Ishikawa (cell line): ENCODE results near the gene WDR5.

Experiments used
- CEBPB ChIP-seq: IDR thresholded peaks from 2 replicates; pipeline ENCODE4 v1.6.1; 2012
- EGR1 ChIP-seq: IDR thresholded peaks from 2 replicates; pipeline ENCODE4 v1.6.1; 2012
- EP300 ChIP-seq: IDR thresholded peaks from 2 replicates; pipeline ENCODE4 v1.6.1; 2012; ENCODE audit warnings: borderline replicate concordance
- NFIC ChIP-seq: IDR thresholded peaks from 2 replicates; pipeline ENCODE4 v1.6.1; 2012
- RAD21 ChIP-seq: IDR thresholded peaks from 2 replicates; pipeline ENCODE4 v1.6.1; 2012; ENCODE audit warnings: low read depth
- TAF1 ChIP-seq: IDR thresholded peaks from 2 replicates; pipeline ENCODE4 v1.6.1; 2012; ENCODE audit warnings: low read depth, mild to moderate bottlenecking
- TCF12 ChIP-seq: IDR thresholded peaks from 2 replicates; pipeline ENCODE4 v1.6.1; 2012; ENCODE audit warnings: low read depth
- YY1 ChIP-seq: IDR thresholded peaks from 2 replicates; pipeline ENCODE4 v1.6.1; 2012; ENCODE audit warnings: low read depth
- ZBTB7A ChIP-seq: IDR thresholded peaks from 2 replicates; pipeline ENCODE4 v1.6.1; 2012; ENCODE audit warnings: low read depth
- TF ChIP-seq, protein P1 (sequence below): IDR thresholded peaks from 2 replicates; pipeline ENCODE4 v1.6.1; 2012
- TF ChIP-seq, protein P2 (sequence below): IDR thresholded peaks from 2 replicates; pipeline ENCODE4 v1.6.1; 2012
- TF ChIP-seq, protein P3 (sequence below): IDR thresholded peaks from 2 replicates; pipeline ENCODE4 v1.6.1; 2012; ENCODE audit warnings: low read depth, mild to moderate bottlenecking

DNA sequence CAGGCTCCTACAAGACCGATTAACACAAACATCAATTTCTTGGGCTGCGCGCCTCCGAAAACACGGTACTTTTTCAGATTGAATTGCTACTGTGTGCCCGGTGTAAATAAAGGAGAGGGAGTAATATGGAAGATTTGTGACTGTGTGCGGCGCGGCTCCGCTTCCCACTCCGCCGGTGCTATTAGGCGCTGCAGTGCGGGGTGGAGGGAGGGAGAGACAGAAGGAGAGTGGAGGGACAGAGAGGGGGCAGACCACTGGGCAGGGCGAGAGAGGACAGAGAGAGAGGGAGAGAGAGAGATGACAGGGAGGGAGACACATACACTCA is 53.2 kb downstream of the WDR5 start:
- TF ChIP-seq YY1 (no peak), TAF1 (no peak), CEBPB (no peak), EP300 (no peak), TCF12 (no peak), EGR1 (no peak), RAD21 (no peak), ZBTB7A (no peak), NFIC (no peak)
- TF ChIP-seq, protein P1, sequence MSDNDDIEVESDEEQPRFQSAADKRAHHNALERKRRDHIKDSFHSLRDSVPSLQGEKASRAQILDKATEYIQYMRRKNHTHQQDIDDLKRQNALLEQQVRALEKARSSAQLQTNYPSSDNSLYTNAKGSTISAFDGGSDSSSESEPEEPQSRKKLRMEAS, result no peak
- TF ChIP-seq, protein P2, sequence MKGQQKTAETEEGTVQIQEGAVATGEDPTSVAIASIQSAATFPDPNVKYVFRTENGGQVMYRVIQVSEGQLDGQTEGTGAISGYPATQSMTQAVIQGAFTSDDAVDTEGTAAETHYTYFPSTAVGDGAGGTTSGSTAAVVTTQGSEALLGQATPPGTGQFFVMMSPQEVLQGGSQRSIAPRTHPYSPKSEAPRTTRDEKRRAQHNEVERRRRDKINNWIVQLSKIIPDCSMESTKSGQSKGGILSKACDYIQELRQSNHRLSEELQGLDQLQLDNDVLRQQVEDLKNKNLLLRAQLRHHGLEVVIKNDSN, result no peak
- TF ChIP-seq, protein P3, sequence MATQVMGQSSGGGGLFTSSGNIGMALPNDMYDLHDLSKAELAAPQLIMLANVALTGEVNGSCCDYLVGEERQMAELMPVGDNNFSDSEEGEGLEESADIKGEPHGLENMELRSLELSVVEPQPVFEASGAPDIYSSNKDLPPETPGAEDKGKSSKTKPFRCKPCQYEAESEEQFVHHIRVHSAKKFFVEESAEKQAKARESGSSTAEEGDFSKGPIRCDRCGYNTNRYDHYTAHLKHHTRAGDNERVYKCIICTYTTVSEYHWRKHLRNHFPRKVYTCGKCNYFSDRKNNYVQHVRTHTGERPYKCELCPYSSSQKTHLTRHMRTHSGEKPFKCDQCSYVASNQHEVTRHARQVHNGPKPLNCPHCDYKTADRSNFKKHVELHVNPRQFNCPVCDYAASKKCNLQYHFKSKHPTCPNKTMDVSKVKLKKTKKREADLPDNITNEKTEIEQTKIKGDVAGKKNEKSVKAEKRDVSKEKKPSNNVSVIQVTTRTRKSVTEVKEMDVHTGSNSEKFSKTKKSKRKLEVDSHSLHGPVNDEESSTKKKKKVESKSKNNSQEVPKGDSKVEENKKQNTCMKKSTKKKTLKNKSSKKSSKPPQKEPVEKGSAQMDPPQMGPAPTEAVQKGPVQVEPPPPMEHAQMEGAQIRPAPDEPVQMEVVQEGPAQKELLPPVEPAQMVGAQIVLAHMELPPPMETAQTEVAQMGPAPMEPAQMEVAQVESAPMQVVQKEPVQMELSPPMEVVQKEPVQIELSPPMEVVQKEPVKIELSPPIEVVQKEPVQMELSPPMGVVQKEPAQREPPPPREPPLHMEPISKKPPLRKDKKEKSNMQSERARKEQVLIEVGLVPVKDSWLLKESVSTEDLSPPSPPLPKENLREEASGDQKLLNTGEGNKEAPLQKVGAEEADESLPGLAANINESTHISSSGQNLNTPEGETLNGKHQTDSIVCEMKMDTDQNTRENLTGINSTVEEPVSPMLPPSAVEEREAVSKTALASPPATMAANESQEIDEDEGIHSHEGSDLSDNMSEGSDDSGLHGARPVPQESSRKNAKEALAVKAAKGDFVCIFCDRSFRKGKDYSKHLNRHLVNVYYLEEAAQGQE, result no peak
